H9 (cell line): ENCODE results near the gene SLC35F3. TPM values are rescaled to one million over a fixed set of nuclear protein-coding genes. Genes with fewer than 3 reads are reported as not detected.

Experiments
- DNase-seq: peaks from one replicate; pipeline ENCODE4 v3.0.0-alpha.2; 2017
- H2AFZ ChIP-seq: one replicate; pipeline ENCODE4 v1.6.1; 2013; ENCODE audit warnings: mild to moderate bottlenecking, low read length, control low read depth, moderate library complexity
- H2AK5ac ChIP-seq: 2 replicates; pipeline ENCODE4 v1.6.1; 2013; ENCODE audit warnings: low read length, control low read depth, mixed read lengths; ENCODE audit not compliant: insufficient read length
- H2BK120ac ChIP-seq: one replicate; pipeline ENCODE4 v1.6.1; 2013; ENCODE audit warnings: low read depth, mild to moderate bottlenecking, low read length, control low read depth, inconsistent platforms; ENCODE audit not compliant: poor library complexity, severe bottlenecking
- H2BK12ac ChIP-seq: 2 replicates; pipeline ENCODE4 v1.6.1; 2013; ENCODE audit warnings: low read length, control low read depth, mixed read lengths, low read depth; ENCODE audit not compliant: insufficient read length
- H2BK15ac ChIP-seq: 2 replicates; pipeline ENCODE4 v1.6.1; 2013; ENCODE audit warnings: low read depth, low read length, control low read depth
- H2BK20ac ChIP-seq: one replicate; pipeline ENCODE4 v1.6.1; 2013; ENCODE audit warnings: low read depth, mild to moderate bottlenecking, low read length, control low read depth, inconsistent platforms; ENCODE audit not compliant: poor library complexity, severe bottlenecking
- H2BK5ac ChIP-seq: 2 replicates; pipeline ENCODE4 v1.6.1; 2013; ENCODE audit warnings: low read length, control low read depth, mixed read lengths; ENCODE audit not compliant: insufficient read length
- H3K14ac ChIP-seq: 2 replicates; pipeline ENCODE4 v1.6.1; 2013; ENCODE audit warnings: low read length, control low read depth; ENCODE audit not compliant: insufficient read depth
- H3K18ac ChIP-seq: 2 replicates; pipeline ENCODE4 v1.6.1; 2013; ENCODE audit warnings: low read depth, mild to moderate bottlenecking, mixed read lengths, low read length, control low read depth; ENCODE audit not compliant: insufficient read length
- H3K23ac ChIP-seq: 2 replicates; pipeline ENCODE4 v1.6.1; 2013; ENCODE audit warnings: low read length, control low read depth, mixed read lengths, low read depth; ENCODE audit not compliant: insufficient read length
- H3K23me2 ChIP-seq: 2 replicates; pipeline ENCODE4 v1.6.1; 2013; ENCODE audit warnings: low read depth, mild to moderate bottlenecking, mixed read lengths, low read length, control low read depth; ENCODE audit not compliant: insufficient read length, poor library complexity, severe bottlenecking
- H3K27ac ChIP-seq: 2 replicates; pipeline ENCODE4 v1.5.1; 2013; ENCODE audit warnings: low read length, control low read depth, mixed read lengths, low read depth; ENCODE audit not compliant: insufficient read length
- H3K27me3 ChIP-seq: 2 replicates; pipeline ENCODE4 v1.6.1; 2013; ENCODE audit warnings: low read length, control low read depth, inconsistent platforms; ENCODE audit not compliant: insufficient read depth
- H3K4ac ChIP-seq: 2 replicates; pipeline ENCODE4 v1.6.1; 2013; ENCODE audit warnings: low read depth, mild to moderate bottlenecking, control low read depth, inconsistent platforms, low read length, moderate library complexity
- H3K4me1 ChIP-seq: 2 replicates; pipeline ENCODE4 v1.6.1; 2013; ENCODE audit warnings: low read length, control low read depth, inconsistent platforms; ENCODE audit not compliant: insufficient read depth
- H3K4me2 ChIP-seq: 2 replicates; pipeline ENCODE4 v1.6.1; 2013; ENCODE audit warnings: low read length, control low read depth, mixed read lengths; ENCODE audit not compliant: insufficient read length, insufficient read depth
- H3K56ac ChIP-seq: 2 replicates; pipeline ENCODE4 v1.6.1; 2013; ENCODE audit warnings: low read depth, mild to moderate bottlenecking, mixed read lengths, low read length, control low read depth; ENCODE audit not compliant: insufficient read length
- H3K79me1 ChIP-seq: 2 replicates; pipeline ENCODE4 v1.6.1; 2013; ENCODE audit warnings: low read depth, mild to moderate bottlenecking, moderate library complexity, low read length, control low read depth, inconsistent platforms; ENCODE audit not compliant: insufficient read depth, poor library complexity, severe bottlenecking
- H3K79me2 ChIP-seq: 2 replicates; pipeline ENCODE4 v1.6.1; 2013; ENCODE audit warnings: low read length, control low read depth, inconsistent platforms; ENCODE audit not compliant: insufficient read depth
- H3K9ac ChIP-seq: 2 replicates; pipeline ENCODE4 v1.6.1; 2013; ENCODE audit warnings: low read length, control low read depth, mixed read lengths; ENCODE audit not compliant: insufficient read length; ENCODE audit errors: extremely low read depth
- H3K9me3 ChIP-seq: one replicate; pipeline ENCODE4 v1.6.1; 2013; ENCODE audit warnings: low read depth, low read length, inconsistent platforms; ENCODE audit not compliant: control insufficient read depth
- H3T11ph ChIP-seq: one replicate; pipeline ENCODE4 v1.6.1; 2013; ENCODE audit warnings: mild to moderate bottlenecking, low read length, control low read depth, inconsistent platforms
- H4K20me1 ChIP-seq: one replicate; pipeline ENCODE4 v1.6.1; 2013; ENCODE audit not compliant: control insufficient read depth, insufficient read length, insufficient read depth
- H4K5ac ChIP-seq: 2 replicates; pipeline ENCODE4 v1.6.1; 2013; ENCODE audit warnings: low read depth, mild to moderate bottlenecking, mixed read lengths, low read length, control low read depth; ENCODE audit not compliant: insufficient read length
- H4K8ac ChIP-seq: replicated peaks from 2 replicates; pipeline ENCODE4 v1.6.1; 2013; ENCODE audit warnings: low read length, control low read depth, mixed read lengths, low read depth; ENCODE audit not compliant: insufficient read length
- H4K91ac ChIP-seq: 2 replicates; pipeline ENCODE4 v1.6.1; 2013; ENCODE audit warnings: low read depth, mild to moderate bottlenecking, moderate library complexity, mixed read lengths, low read length, control low read depth; ENCODE audit not compliant: insufficient read length
- H3K27ac Mint-ChIP-seq, 3 experiments: 2 replicates in 2 of 3; 3 replicates in 1 of 3; pipeline ENCODE4 v1.8.0; 2020 to 2021; ENCODE audit warnings: mixed read lengths in 3 of 3, mild to moderate bottlenecking in 1 of 3, moderate library complexity in 1 of 3
- H3K27me3 Mint-ChIP-seq: 2 replicates; pipeline ENCODE4 v1.8.0; 2021; ENCODE audit warnings: low read depth, mild to moderate bottlenecking, moderate library complexity, mixed read lengths
- H3K36me3 Mint-ChIP-seq, 3 experiments: 2 replicates in 2 of 3; 3 replicates in 1 of 3; pipeline ENCODE4 v1.8.0; 2020 to 2021; ENCODE audit warnings: low read depth in 3 of 3, mixed read lengths in 3 of 3; ENCODE audit not compliant: insufficient read depth in 1 of 3
- H3K4me1 Mint-ChIP-seq, 2 experiments: 2 replicates each; pipeline ENCODE4 v1.8.0; 2020; ENCODE audit warnings: mixed read lengths in 2 of 2
- H3K4me3 Mint-ChIP-seq, 2 experiments: 2 replicates in 1 of 2; 3 replicates in 1 of 2; pipeline ENCODE4 v1.8.0; 2020 to 2021; ENCODE audit warnings: mild to moderate bottlenecking in 2 of 2, mixed read lengths in 2 of 2, moderate library complexity in 1 of 2
- H3K9me3 Mint-ChIP-seq, 2 experiments: 2 replicates in 1 of 2; 3 replicates in 1 of 2; pipeline ENCODE4 v1.8.0; 2020; ENCODE audit warnings: mild to moderate bottlenecking in 2 of 2, mixed read lengths in 2 of 2, moderate library complexity in 1 of 2
- CTCF ChIP-seq: fragments of 200-600 bp; sonication (generic); conservative IDR thresholded peaks from 3 replicates; pipeline ENCODE4 v1.8.0; 2021; ENCODE audit warnings: antibody characterized with exemption, mild to moderate bottlenecking
- WGBS: extraction: QIAGEN DNeasy Blood & Tissue Kit; methylation state at CpG from one replicate; pipeline ENCODE4 v1.1.7; 2013; ENCODE audit warnings: missing lambda C conversion rate, low lambda C conversion rate, mixed read lengths; ENCODE audit not compliant: insufficient read length; ENCODE audit errors: extremely low coverage; 5-methylcytosine and 5-hydroxymethylcytosine counted together
- total RNA-seq: library from RNA; stranded (reverse); gene quantifications from 2 replicates; pipeline ENCODE4 v1.2.1, GENCODE V29; 2021

Gene SLC35F3
- total RNA-seq, 1 experiment from 2014 or later = 0.81 TPM

GRCh38 chr1:234271243-234271606 is 366.7 kb downstream of the SLC35F3 start:
- no CpG with 5 or more reads among the region's 4 CpGs for WGBS
- no peaks in the 10 kb centered on the region for H3K79me1 ChIP-seq
- no peak overlapping the region for H4K91ac ChIP-seq
- no peak for TF ChIP-seq CTCF
- peaks cover 3% of the 10 kb centered on the region; the same call in 1 of the 2 replicates for H3K27me3 Mint-ChIP-seq
- no peaks in the 10 kb centered on the region for H3K4me1 Mint-ChIP-seq
- no peak for DNase-seq
- H3K23ac ChIP-seq = no peak overlapping the region
- H3K4ac ChIP-seq = no peak overlapping the region
- H3K27me3 ChIP-seq = no peaks in the 10 kb centered on the region
- H3T11ph ChIP-seq = no peak overlapping the region
- no peak overlapping the region for H4K8ac ChIP-seq
- no peak overlapping the region for H3K14ac ChIP-seq
- no peaks in the 10 kb centered on the region for H3K9me3 ChIP-seq
- H3K36me3 Mint-ChIP-seq = no peaks in the 10 kb centered on the region; a peak in 2 of 7 replicates
- no peaks in the 10 kb centered on the region for H3K79me2 ChIP-seq
- H2BK15ac ChIP-seq = no peak overlapping the region
- no peak overlapping the region for H3K27ac Mint-ChIP-seq
- H2AFZ ChIP-seq = no peak overlapping the region
- no peak overlapping the region for H2BK12ac ChIP-seq
- H3K23me2 ChIP-seq = no peaks in the 10 kb centered on the region
- no peak overlapping the region for H2BK120ac ChIP-seq
- no peak overlapping the region for H3K9ac ChIP-seq
- no peak overlapping the region for H3K27ac ChIP-seq
- no peaks in the 10 kb centered on the region for H4K20me1 ChIP-seq
- no peak overlapping the region for H2BK5ac ChIP-seq
- no peak overlapping the region for H2BK20ac ChIP-seq
- H2AK5ac ChIP-seq = no peak overlapping the region
- no peak overlapping the region for H3K4me2 ChIP-seq
- H3K4me3 Mint-ChIP-seq = no peak overlapping the region
- H3K4me1 ChIP-seq = no peaks in the 10 kb centered on the region
- H4K5ac ChIP-seq = no peak overlapping the region
- H3K9me3 Mint-ChIP-seq = peaks cover 3 to 4% of the 10 kb centered on the region in 2 experiments; a peak in 3 of 5 replicates
- no peak overlapping the region for H3K18ac ChIP-seq
- no peak overlapping the region for H3K56ac ChIP-seq
